A673 (cell line): Measurements from ENCODE around the gene ITSN2.

Experiments
- EZH2 ChIP-seq: fragments of 200-600 bp; sonication (generic); IDR thresholded peaks from 2 replicates; pipeline ENCODE4 v1.6.1; 2017; ENCODE audit warnings: borderline replicate concordance, low read depth, mild to moderate bottlenecking, mixed read lengths, antibody characterized with exemption, low read length; ENCODE audit not compliant: poor library complexity, severe bottlenecking
- TF ChIP-seq, protein P1 (sequence below): fragments of 300-800, 200-600 bp; sonication (generic); conservative IDR thresholded peaks from 2 replicates; pipeline ENCODE4 v1.5.1; 2017; ENCODE audit warnings: low read depth, mild to moderate bottlenecking, antibody characterized with exemption, low read length, moderate library complexity, mixed read lengths

DNA sequence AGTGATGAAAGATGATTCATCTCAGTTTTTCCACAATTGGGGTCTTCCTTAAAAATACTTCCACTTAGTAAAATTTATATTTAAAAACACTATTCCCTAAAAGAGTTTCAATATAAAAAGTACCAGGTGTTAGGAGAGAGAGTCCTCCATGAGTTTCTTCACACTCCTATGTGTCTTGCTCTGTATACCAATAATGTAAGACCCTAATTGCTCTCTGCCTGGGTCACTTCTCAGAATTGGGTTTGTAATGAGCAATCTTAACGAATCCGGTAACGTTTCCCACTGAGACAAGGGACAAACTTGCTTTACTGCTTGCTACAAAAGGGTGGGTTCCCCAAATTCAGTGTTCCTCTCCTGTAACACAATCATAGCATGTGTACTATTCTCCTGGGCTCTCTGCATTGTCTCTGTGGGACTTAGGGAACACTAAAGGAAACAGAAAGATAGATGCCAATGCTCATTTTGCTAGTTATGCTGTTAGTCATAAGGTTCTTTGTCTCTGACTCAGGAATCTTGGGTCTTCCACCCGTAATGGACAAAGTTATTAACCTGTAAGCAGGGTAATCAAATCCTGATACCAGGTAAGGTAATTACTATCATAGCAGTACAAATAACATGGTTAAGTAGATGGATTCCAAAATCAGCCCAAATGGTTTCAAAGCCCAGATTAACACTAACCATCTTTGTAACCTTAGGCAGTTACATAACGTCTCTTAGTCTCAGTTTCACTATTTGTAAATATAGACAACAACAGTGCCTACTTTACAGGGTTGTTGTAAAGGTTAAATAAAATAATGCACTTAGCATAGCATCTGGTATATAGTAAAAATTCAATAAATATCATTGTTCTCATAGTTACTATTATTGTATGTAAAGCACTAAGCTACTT, 46.3 kb downstream of the ITSN2 start:
- TF ChIP-seq, protein P1, sequence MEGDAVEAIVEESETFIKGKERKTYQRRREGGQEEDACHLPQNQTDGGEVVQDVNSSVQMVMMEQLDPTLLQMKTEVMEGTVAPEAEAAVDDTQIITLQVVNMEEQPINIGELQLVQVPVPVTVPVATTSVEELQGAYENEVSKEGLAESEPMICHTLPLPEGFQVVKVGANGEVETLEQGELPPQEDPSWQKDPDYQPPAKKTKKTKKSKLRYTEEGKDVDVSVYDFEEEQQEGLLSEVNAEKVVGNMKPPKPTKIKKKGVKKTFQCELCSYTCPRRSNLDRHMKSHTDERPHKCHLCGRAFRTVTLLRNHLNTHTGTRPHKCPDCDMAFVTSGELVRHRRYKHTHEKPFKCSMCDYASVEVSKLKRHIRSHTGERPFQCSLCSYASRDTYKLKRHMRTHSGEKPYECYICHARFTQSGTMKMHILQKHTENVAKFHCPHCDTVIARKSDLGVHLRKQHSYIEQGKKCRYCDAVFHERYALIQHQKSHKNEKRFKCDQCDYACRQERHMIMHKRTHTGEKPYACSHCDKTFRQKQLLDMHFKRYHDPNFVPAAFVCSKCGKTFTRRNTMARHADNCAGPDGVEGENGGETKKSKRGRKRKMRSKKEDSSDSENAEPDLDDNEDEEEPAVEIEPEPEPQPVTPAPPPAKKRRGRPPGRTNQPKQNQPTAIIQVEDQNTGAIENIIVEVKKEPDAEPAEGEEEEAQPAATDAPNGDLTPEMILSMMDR, result no peak
- TF ChIP-seq EZH2, result no peak
